ENCODE measurements around the gene ADAMTS20.

ADAMTS20 gene

GRCh38 chr12:43406801-43407200, 145.2 kb downstream of the ADAMTS20 start:
- Histone ChIP-seq H3K4me1 (ENCODE audit: control insufficient read depth, low read length) (no peaks in the 10 kb centered on the region), H3K36me3 (ENCODE audit: control insufficient read depth, low read length) (no peaks in the 10 kb centered on the region), H3K9me3 (ENCODE audit: control insufficient read depth, insufficient read depth, low read length) (no peaks in the 10 kb centered on the region), H3K4me3 (ENCODE audit: low read length) (no peak overlapping the region), H4K20me1 (ENCODE audit: control insufficient read depth, insufficient read depth, low read depth, low read length) (no peaks in the 10 kb centered on the region), H3F3A (ENCODE audit: control insufficient read depth, insufficient read depth) (no peaks in the 10 kb centered on the region), H3K27me3 (ENCODE audit: control insufficient read depth, low read length) (no peaks in the 10 kb centered on the region), H3K27ac (ENCODE audit: low read depth, low read length) (no peak overlapping the region), H3K4me2 (ENCODE audit: low read length) (no peak overlapping the region), H3K9me2 (replicated peaks; ENCODE audit: control insufficient read depth, low read length) (no peaks in the 10 kb centered on the region), H3K79me2 (ENCODE audit: control insufficient read depth, low read length) (no peaks in the 10 kb centered on the region)
- TF ChIP-seq CTCF (IDR thresholded peaks at IDR 0.05; ENCODE audit: low read depth, low read length, poor library complexity, severe bottlenecking) (no peak), EZH2phosphoT487 (IDR thresholded peaks at IDR 0.05; ENCODE audit: borderline replicate concordance, low read length) (no peak)

GRCh38 chr12:43402436-43402835, 149.6 kb downstream of the ADAMTS20 start:
- Histone ChIP-seq H3K9me3 (ENCODE audit: control insufficient read depth, insufficient read depth, low read length) (no peaks in the 10 kb centered on the region), H4K20me1 (ENCODE audit: control insufficient read depth, insufficient read depth, low read depth, low read length) (no peaks in the 10 kb centered on the region), H3K36me3 (ENCODE audit: control insufficient read depth, low read length) (no peaks in the 10 kb centered on the region), H3K4me1 (ENCODE audit: control insufficient read depth, low read length) (no peaks in the 10 kb centered on the region), H3K27ac (ENCODE audit: low read depth, low read length) (no peak overlapping the region), H3K9me2 (replicated peaks; ENCODE audit: control insufficient read depth, low read length) (no peaks in the 10 kb centered on the region), H3F3A (ENCODE audit: control insufficient read depth, insufficient read depth) (no peaks in the 10 kb centered on the region), H3K4me3 (ENCODE audit: low read length) (no peak overlapping the region), H3K79me2 (ENCODE audit: control insufficient read depth, low read length) (no peaks in the 10 kb centered on the region), H3K27me3 (ENCODE audit: control insufficient read depth, low read length) (no peaks in the 10 kb centered on the region), H3K4me2 (ENCODE audit: low read length) (no peak overlapping the region)
- TF ChIP-seq CTCF (IDR thresholded peaks at IDR 0.05; ENCODE audit: low read depth, low read length, poor library complexity, severe bottlenecking) (no peak), EZH2phosphoT487 (IDR thresholded peaks at IDR 0.05; ENCODE audit: borderline replicate concordance, low read length) (no peak)

- Histone ChIP-seq H3F3A (ENCODE audit: control insufficient read depth, insufficient read depth) (no peaks in the 10 kb centered on the region), H3K4me1 (ENCODE audit: control insufficient read depth, low read length) (no peaks in the 10 kb centered on the region), H3K9me2 (replicated peaks; ENCODE audit: control insufficient read depth, low read length) (no peaks in the 10 kb centered on the region), H3K79me2 (ENCODE audit: control insufficient read depth, low read length) (no peaks in the 10 kb centered on the region), H3K4me3 (ENCODE audit: low read length) (no peak overlapping the region), H3K4me2 (ENCODE audit: low read length) (no peak overlapping the region), H3K36me3 (ENCODE audit: control insufficient read depth, low read length) (no peaks in the 10 kb centered on the region), H3K9me3 (ENCODE audit: control insufficient read depth, insufficient read depth, low read length) (no peaks in the 10 kb centered on the region), H3K27me3 (ENCODE audit: control insufficient read depth, low read length) (no peaks in the 10 kb centered on the region), H4K20me1 (ENCODE audit: control insufficient read depth, insufficient read depth, low read depth, low read length) (no peaks in the 10 kb centered on the region), H3K27ac (ENCODE audit: low read depth, low read length) (no peak overlapping the region)
- TF ChIP-seq CTCF (IDR thresholded peaks at IDR 0.05; ENCODE audit: low read depth, low read length, poor library complexity, severe bottlenecking): no peak
- no peak for TF ChIP-seq EZH2phosphoT487 (IDR thresholded peaks at IDR 0.05; ENCODE audit: borderline replicate concordance, low read length)
Measured at GRCh38 chr12:43401096-43401495, 150.9 kb downstream of the ADAMTS20 start.

GRCh38 chr12:43396671-43397070, 155.3 kb downstream of the ADAMTS20 start:
- Histone ChIP-seq H3K4me2 (ENCODE audit: low read length) (no peak overlapping the region), H3K9me3 (ENCODE audit: control insufficient read depth, insufficient read depth, low read length) (no peaks in the 10 kb centered on the region), H3K27ac (ENCODE audit: low read depth, low read length) (no peak overlapping the region), H4K20me1 (ENCODE audit: control insufficient read depth, insufficient read depth, low read depth, low read length) (no peaks in the 10 kb centered on the region), H3K36me3 (ENCODE audit: control insufficient read depth, low read length) (no peaks in the 10 kb centered on the region), H3K4me3 (ENCODE audit: low read length) (no peak overlapping the region), H3K79me2 (ENCODE audit: control insufficient read depth, low read length) (no peaks in the 10 kb centered on the region), H3F3A (ENCODE audit: control insufficient read depth, insufficient read depth) (no peaks in the 10 kb centered on the region), H3K4me1 (ENCODE audit: control insufficient read depth, low read length) (no peaks in the 10 kb centered on the region), H3K9me2 (replicated peaks; ENCODE audit: control insufficient read depth, low read length) (no peaks in the 10 kb centered on the region), H3K27me3 (ENCODE audit: control insufficient read depth, low read length) (no peaks in the 10 kb centered on the region)
- TF ChIP-seq CTCF (IDR thresholded peaks at IDR 0.05; ENCODE audit: low read depth, low read length, poor library complexity, severe bottlenecking) (no peak), EZH2phosphoT487 (IDR thresholded peaks at IDR 0.05; ENCODE audit: borderline replicate concordance, low read length) (no peak)
